Activated B cell treated with CpG ODN at 0.5 μM for 24 hours (primary cell): ENCODE measurements around the gene ING4. TPM values are rescaled to one million over a fixed set of nuclear protein-coding genes. Genes with fewer than 3 reads are reported as not detected.

ENCODE experiments used
- ATAC-seq: fragments of 200-7000 bp; cut with Tn5 transposase; one replicate; pipeline ENCODE4 v1.10.0; 2021; ENCODE audit warnings: low read depth, mild to moderate bottlenecking, moderate library complexity
- CTCF ChIA-PET: fragments of 350-600 bp; sonication (Branson Sonifier 250); formaldehyde crosslinking; loops from one replicate; lab custom pipeline; 2021; ENCODE audit warnings: antibody characterized with exemption; lab: Charles Lee
- POLR2A ChIA-PET: fragments of 350-600 bp; sonication (Branson Sonifier 250); formaldehyde crosslinking; loops from one replicate; lab custom pipeline; 2021; ENCODE audit warnings: antibody characterized with exemption; lab: Charles Lee
- DNase-seq: peaks from one replicate; pipeline ENCODE4 v3.0.0; 2022
- H3K27ac Mint-ChIP-seq: one replicate; pipeline ENCODE4 v1.8.0; 2020; ENCODE audit warnings: mixed read lengths
- H3K27me3 Mint-ChIP-seq: one replicate; pipeline ENCODE4 v1.8.0; 2021; ENCODE audit warnings: mixed read lengths
- H3K36me3 Mint-ChIP-seq: one replicate; pipeline ENCODE4 v1.8.0; 2021; ENCODE audit warnings: low read depth, mixed read lengths
- H3K4me1 Mint-ChIP-seq: one replicate; pipeline ENCODE4 v1.8.0; 2021; ENCODE audit warnings: mixed read lengths
- H3K4me3 Mint-ChIP-seq: one replicate; pipeline ENCODE4 v1.8.0; 2020; ENCODE audit warnings: mild to moderate bottlenecking, mixed read lengths
- H3K9me3 Mint-ChIP-seq: one replicate; pipeline ENCODE4 v1.8.0; 2020; ENCODE audit warnings: mixed read lengths
- intact Hi-C: fragments of 100-400 bp; cut with micrococcal nuclease; formaldehyde crosslinking; loops from one replicate; pipeline ENCODE4 v1.15.1; 2024
- total RNA-seq: library from RNA; stranded (reverse); gene quantifications from 2 replicates; pipeline ENCODE4 v1.2.3, GENCODE V29; 2022
- TF ChIP-seq, protein P1 (sequence below): fragments of 200-600 bp; IDR thresholded peaks from one replicate; pipeline ENCODE4 v1.8.0; 2022; ENCODE audit warnings: antibody characterized with exemption, mild to moderate bottlenecking

ING4 gene
- total RNA-seq, 1 donor from 2014 or later: 39.2 TPM

DNA sequence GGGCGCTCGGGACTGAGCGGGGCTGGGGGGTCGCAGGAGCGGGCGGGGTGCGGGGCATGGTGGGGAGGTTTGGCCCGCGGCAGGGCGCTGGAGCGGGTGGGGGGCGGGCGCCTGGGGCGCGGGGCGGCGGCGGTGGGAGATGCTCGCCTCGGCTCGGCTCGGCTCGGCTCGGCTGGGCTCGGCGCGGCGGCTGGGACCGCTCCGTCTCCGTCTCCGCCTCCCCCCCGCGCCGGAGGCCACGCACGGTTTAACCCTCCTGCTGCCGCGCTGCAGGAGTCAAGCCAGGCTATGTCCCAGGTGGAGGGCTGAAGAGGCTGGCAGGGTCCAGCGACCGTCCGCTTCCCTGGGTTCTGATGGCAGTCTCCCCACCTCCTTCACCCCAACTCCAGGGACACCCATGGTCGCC, 37.7 kb upstream of the ING4 start, which contains the start of gene PIANP:
PIANP (minus strand) TSS at position 170 of the 406 bp plus-strand sequence. CDS start 2,754 bp downstream, outside the sequence.
- H3K4me1 Mint-ChIP-seq: peaks cover 54% of the 10 kb centered on the region
- H3K4me3 Mint-ChIP-seq: peak within 1 kb of the TSS; percentile 77

DNA sequence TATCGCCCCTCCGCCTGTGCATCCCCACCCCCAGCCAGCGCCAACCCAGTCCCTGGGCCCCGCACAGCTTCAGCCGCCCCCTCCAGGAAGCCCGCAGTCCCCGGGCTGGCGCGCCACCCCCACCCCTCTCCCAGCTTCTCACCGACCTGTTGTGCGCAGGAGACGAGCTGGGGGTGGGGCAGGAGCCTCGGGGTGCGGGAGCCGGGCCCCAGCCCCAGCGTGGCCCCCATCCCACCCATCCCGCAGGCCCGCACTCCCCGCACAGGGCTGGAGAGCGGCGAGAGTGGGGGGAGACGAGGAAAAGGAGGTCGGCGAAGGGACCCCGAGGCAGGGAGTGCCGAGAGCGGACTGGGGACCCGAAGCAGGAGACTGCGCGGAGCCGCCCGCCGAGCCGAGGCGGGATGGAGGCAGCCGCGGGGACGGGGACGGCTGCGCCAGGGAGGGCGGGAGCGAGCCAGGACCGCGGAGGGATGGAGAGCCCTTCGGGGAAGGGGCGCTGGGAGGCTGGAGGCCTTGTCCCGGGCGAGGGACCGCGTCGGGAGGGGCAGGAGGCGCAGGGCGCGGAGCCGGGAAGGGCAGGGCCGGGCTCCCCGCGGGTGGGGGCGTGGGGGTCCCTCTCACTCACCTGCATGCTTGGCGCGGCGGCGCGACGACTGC, 37.2 kb upstream of the ING4 start:
- H3K27me3 Mint-ChIP-seq: peaks cover 36% of the 10 kb centered on the region
- TF ChIP-seq, protein P1, sequence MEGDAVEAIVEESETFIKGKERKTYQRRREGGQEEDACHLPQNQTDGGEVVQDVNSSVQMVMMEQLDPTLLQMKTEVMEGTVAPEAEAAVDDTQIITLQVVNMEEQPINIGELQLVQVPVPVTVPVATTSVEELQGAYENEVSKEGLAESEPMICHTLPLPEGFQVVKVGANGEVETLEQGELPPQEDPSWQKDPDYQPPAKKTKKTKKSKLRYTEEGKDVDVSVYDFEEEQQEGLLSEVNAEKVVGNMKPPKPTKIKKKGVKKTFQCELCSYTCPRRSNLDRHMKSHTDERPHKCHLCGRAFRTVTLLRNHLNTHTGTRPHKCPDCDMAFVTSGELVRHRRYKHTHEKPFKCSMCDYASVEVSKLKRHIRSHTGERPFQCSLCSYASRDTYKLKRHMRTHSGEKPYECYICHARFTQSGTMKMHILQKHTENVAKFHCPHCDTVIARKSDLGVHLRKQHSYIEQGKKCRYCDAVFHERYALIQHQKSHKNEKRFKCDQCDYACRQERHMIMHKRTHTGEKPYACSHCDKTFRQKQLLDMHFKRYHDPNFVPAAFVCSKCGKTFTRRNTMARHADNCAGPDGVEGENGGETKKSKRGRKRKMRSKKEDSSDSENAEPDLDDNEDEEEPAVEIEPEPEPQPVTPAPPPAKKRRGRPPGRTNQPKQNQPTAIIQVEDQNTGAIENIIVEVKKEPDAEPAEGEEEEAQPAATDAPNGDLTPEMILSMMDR: no peak
- ATAC-seq (no peak), DNase-seq (peak; percentile 31)
- H3K36me3 Mint-ChIP-seq: no peaks in the 10 kb centered on the region
- intact Hi-C loops: no loop called here
- CTCF ChIA-PET: interaction anchor here (1.1 kb wide), 1 partner anchor 23 kb away, joined by 4 read pairs; the partner anchor contains the start of gene COPS7A
- POLR2A ChIA-PET: interaction anchor here (0.6 to 2.7 kb wide), 3 partner anchors 11 to 286 kb away, joined by 3 to 23 read pairs (median 4); partner anchors contain the start of genes COPS7A and ZNF384
- H3K27ac Mint-ChIP-seq: no peak overlapping the region
- peak overlapping the region; percentile 67 for H3K4me3 Mint-ChIP-seq
- no peaks in the 10 kb centered on the region for H3K9me3 Mint-ChIP-seq
- H3K4me1 Mint-ChIP-seq: peaks cover 56% of the 10 kb centered on the region

More for the DNA sequence above, 37.7 kb upstream of the ING4 start, which contains the start of gene PIANP:
- CTCF ChIA-PET: no interaction called here
- ATAC-seq (peak; percentile 55), DNase-seq (peak; percentile 52)
- Mint-ChIP-seq H3K9me3 (no peaks in the 10 kb centered on the region), H3K27ac (no peak within 1 kb of the TSS), H3K27me3 (peaks cover 38% of the 10 kb centered on the region), H3K36me3 (no peaks in the 10 kb centered on the region)
- TF ChIP-seq, protein P1: no peak
- intact Hi-C loops: no loop called here
- POLR2A ChIA-PET: interaction anchor here (2.7 kb wide), 1 partner anchor 12 kb away, joined by 23 read pairs; the partner anchor contains the start of gene ZNF384

DNA sequence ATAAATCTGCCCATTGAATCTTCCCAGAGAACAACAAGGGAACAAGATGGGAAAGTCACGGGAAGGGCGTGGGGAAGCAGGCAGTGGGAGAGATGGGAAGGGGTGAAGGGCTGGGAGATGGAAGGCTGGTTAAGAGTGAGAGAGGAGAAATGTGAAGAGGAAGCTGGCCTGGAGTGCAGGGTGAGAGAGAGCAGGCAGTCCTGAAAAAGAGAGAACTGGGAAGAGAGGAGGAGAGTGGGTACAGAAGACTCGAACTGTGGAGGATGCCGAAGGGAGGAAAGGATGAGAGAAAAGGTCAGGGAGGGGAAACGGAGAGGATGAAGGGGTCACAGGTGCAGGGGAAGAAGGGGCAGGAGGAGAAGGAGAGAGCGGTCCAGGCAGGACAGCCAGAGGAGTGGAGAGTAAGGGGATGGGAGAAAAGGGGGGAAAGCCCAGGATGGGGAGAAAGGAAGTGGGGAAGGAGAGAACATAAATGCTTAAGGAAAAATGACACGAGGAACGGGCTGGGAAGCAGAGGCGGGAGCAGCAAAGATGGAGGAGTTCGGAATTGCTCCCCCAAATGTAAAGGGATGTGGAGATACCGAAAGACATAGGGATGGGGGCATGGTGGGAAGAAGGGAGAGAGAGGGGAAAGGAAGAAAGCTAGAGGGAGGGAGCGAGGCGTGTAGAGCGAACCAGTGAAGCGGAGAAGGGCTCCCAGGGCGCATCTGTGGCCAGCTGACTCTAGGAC, 36.5 kb upstream of the ING4 start:
- Mint-ChIP-seq H3K27me3 (peaks cover 31% of the 10 kb centered on the region), H3K4me1 (peaks cover 60% of the 10 kb centered on the region)

DNA sequence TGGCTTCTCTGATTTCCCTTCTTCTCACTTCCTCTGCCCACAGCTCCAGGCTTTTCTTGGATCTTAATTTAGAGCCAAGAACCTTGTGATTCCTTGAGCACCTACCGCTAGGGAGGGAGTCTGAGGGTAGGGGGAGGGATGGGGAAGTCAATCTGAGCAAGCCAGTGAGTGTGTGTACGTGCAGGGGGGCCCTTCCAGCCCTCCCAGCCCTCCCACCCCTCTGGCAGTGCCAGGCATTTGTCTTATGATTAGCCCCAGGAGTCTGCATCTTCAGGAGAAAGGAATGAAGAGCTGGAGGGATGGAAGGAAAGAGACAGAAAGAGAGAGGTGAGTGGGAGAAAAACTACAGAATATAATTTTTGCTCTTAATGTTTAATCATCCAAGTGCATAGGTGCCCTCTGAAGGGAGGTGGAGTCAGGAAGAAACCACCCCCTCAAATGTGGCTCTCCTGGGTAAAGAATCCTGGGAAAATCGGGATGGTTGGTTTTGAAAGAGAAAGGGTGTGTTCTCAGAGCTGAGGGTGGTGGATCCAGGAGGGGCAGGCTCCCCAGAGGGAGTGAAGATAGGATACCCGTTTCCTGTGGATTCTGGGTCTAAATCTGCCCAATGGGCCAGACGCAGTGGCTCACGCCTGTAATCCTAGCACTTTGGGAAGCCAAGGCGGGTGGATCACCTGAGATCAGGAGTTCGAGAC, 35.6 kb upstream of the ING4 start:
- no peaks in the 10 kb centered on the region for H3K36me3 Mint-ChIP-seq
- ATAC-seq: no peak
- H3K9me3 Mint-ChIP-seq: no peaks in the 10 kb centered on the region
- peak overlapping the region; percentile 31 for H3K27ac Mint-ChIP-seq
- peaks cover 25% of the 10 kb centered on the region for H3K27me3 Mint-ChIP-seq
- POLR2A ChIA-PET: interaction anchor here (0.6 to 2.7 kb wide), 4 partner anchors 9 to 54 kb away, joined by 3 to 23 read pairs (median 10); partner anchors contain the start of genes COPS7A, MLF2 and ZNF384
- TF ChIP-seq, protein P1: no peak
- intact Hi-C loops: loop anchor here (1.0 kb wide), 1 partner anchor 144 kb away; no protein-coding TSS in a partner anchor
- DNase-seq: no peak
- no peak overlapping the region for H3K4me3 Mint-ChIP-seq
- peaks cover 60% of the 10 kb centered on the region for H3K4me1 Mint-ChIP-seq
- CTCF ChIA-PET: interaction anchor here (0.9 to 1.2 kb wide), 8 partner anchors 14 to 145 kb away, joined by 3 to 5 read pairs (median 3); partner anchors contain the start of gene COPS7A

More for the DNA sequence above, 36.5 kb upstream of the ING4 start:
- CTCF ChIA-PET: interaction anchor here (0.9 to 1.2 kb wide), 3 partner anchors 24 to 78 kb away, joined by 3 to 4 read pairs (median 3); partner anchors contain the start of gene COPS7A
- no peak overlapping the region for H3K27ac Mint-ChIP-seq
- H3K36me3 Mint-ChIP-seq: no peaks in the 10 kb centered on the region
- intact Hi-C loops: no loop called here
- H3K9me3 Mint-ChIP-seq: no peaks in the 10 kb centered on the region
- peak overlapping the region; percentile 21 for H3K4me3 Mint-ChIP-seq
- TF ChIP-seq, protein P1: no peak
- DNase-seq (no peak), ATAC-seq (no peak)
- POLR2A ChIA-PET: interaction anchor here (0.5 to 2.7 kb wide), 5 partner anchors 10 to 286 kb away, joined by 3 to 23 read pairs (median 4); partner anchors contain the start of genes COPS7A and ZNF384
